ENCODE data around the gene ADGRG3.
"Not testable (repeated sequence)": the region's sequence is repeated elsewhere in the genome, so short reads cannot be mapped to it uniquely, and the experiment has no call there.

Gene ADGRG3

DNA sequence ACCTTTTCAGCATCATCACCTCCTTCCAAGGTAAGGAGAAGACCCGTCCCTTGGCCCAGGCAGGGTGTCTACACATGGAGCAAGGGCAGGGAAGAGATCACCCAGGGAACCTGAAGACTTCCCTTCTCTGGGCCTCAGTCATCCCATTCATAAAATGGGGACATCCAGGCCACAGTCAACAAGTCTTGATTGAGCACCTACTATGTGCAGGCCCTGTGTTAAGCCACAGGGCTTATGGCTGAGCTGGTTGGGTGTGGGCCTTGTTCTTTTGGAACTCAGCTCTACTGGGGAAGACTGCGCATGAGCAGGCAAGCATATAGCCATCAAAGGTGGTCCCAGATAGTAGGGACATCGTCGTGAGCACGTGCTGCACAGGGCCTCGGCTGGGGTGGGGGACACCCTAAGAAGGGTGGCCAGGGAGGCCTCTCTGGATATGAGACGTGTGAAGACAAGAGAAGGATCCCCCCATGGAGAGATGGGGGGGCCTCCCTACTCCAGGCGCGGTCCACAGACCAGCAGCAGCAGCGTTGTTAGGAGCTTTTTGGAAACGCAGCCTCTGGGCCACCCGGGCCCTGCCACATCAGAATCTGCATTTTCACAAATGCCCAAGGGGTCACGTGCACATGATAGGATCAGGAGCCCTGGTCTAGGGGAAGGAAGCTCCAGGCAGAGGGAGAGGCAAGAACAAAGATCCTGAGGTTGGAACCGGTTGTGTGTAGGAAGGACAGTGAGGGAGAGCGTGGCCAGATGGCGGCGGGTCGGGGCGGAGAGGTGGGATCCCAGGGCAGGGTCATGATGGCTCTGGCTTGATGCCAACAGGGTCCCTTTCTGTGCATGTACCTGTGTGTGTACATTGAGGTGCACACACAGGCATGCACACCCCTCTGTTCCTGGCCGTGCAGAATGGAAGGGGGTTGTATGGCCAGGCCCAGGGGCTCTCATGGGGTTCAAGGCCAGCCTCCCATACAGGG is 5.9 kb upstream of the ADGRG3 start:
- DNase-seq (ENCODE audit: low read depth in 2 of 3, low spot score in 1 of 3) = no peak

GRCh38 chr16:57663436-57663835 is 4.7 kb upstream of the ADGRG3 start:
- no peak for DNase-seq (ENCODE audit: low read depth in 2 of 3, low spot score in 1 of 3)

DNA sequence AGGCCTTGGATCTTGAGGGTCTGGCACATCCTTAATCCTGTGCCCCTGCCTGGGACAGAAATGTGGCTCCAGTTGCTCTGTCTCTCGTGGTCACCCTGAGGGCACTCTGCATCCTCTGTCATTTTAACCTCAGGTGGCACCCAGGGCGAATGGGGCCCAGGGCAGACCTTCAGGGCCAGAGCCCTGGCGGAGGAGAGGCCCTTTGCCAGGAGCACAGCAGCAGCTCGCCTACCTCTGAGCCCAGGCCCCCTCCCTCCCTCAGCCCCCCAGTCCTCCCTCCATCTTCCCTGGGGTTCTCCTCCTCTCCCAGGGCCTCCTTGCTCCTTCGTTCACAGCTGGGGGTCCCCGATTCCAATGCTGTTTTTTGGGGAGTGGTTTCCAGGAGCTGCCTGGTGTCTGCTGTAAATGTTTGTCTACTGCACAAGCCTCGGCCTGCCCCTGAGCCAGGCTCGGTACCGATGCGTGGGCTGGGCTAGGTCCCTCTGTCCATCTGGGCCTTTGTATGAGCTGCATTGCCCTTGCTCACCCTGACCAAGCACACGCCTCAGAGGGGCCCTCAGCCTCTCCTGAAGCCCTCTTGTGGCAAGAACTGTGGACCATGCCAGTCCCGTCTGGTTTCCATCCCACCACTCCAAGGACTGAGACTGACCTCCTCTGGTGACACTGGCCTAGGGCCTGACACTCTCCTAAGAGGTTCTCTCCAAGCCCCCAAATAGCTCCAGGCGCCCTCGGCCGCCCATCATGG is 4.0 kb upstream of the ADGRG3 start:
- no peak for DNase-seq (ENCODE audit: low read depth in 2 of 3, low spot score in 1 of 3)

- DNase-seq (ENCODE audit: low read depth in 2 of 3, low spot score in 1 of 3) = no peak
Observed at GRCh38 chr16:57664662-57665025, 3.5 kb upstream of the ADGRG3 start.

DNA sequence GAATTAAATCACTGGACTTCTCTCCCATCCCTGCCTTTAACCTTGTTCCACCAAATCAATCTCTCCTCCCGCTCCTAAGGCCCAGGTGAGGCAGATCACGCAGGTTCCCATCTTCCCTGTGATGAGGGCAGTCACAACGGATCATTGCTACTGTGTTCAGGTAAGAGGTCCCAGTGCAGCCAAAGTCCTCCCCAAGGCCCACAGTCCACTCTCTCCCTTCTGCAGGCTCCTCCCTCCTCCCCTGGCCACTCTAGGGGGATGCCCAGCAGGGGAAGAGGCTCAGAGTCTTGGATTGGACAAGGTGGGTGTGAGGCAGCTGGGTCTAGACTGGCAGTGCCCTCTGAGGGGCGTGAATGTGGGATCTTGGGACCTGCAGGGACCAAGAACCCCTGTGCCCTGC is 2.6 kb upstream of the ADGRG3 start:
- no peak for DNase-seq (ENCODE audit: low read depth in 2 of 3, low spot score in 1 of 3)

- no peak for DNase-seq (ENCODE audit: low read depth in 2 of 3, low spot score in 1 of 3)
Observed at GRCh38 chr16:57666353-57667047, 1.6 kb upstream of the ADGRG3 start.

DNA sequence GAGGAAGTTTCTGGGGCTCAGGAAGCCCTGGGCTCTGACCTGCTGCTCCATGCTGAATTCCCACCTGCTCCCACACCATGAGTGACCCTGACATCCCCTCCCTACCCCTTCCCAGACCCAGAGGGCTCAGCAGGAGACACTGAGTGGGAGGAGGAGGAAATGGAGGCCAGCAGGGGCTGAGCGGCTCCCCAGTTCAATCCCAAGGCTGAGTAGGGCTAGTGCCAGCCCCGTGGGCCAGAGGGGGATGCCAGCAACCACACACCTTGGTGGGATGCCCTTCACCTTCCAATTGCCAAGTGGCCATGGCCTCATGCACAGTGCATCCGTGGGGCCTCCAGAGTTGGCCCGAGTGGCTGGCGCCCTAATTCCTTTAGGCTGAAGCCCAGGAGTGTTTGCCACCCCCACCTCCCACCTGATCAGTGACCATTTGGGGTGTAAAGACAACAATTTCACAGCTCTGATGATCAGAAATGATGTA is 1.0 kb upstream of the ADGRG3 start:
- no peak for DNase-seq (ENCODE audit: low read depth in 2 of 3, low spot score in 1 of 3)

- DNase-seq (ENCODE audit: low read depth in 2 of 3, low spot score in 1 of 3) = no peak
Observed at GRCh38 chr16:57667526-57668262, 412 bp upstream of the ADGRG3 start.

- no peak for DNase-seq (ENCODE audit: low read depth in 2 of 3, low spot score in 1 of 3)
Observed at GRCh38 chr16:57668630-57669475, 747 bp downstream of the ADGRG3 start.

GRCh38 chr16:57669476-57670162 is 1.5 kb downstream of the ADGRG3 start:
- no peak for DNase-seq (ENCODE audit: low read depth in 2 of 3, low spot score in 1 of 3)

- no peak for DNase-seq (ENCODE audit: low read depth in 2 of 3, low spot score in 1 of 3)
Observed at GRCh38 chr16:57670196-57670595, 2.1 kb downstream of the ADGRG3 start.

DNA sequence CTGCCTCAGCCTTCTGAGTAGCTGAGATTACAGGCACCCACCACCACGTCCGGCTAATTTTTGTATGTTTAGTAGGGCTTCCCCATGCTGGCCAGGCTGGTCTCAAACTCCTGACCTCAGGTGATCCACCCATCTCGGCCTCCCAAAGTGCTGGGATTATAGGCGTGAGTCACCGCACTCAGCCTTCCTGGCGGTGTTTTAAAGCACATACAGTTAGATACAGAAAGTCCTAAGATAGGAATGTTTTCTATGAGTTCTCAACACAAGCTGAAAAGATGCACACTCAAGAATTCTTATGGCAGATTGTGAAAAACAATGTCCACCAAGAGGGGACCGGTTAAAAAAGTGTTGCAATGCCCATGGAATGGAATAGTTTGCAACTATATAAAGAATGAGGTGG is 3.3 kb downstream of the ADGRG3 start:
- DNase-seq (ENCODE audit: low read depth in 2 of 3, low spot score in 1 of 3) = not testable (repeated sequence)

- no peak for DNase-seq (ENCODE audit: low read depth in 2 of 3, low spot score in 1 of 3)
Observed at GRCh38 chr16:57672416-57672815, 4.3 kb downstream of the ADGRG3 start.

- no peak for DNase-seq (ENCODE audit: low read depth in 2 of 3, low spot score in 1 of 3)
Observed at GRCh38 chr16:57672824-57673223, 4.7 kb downstream of the ADGRG3 start.

DNA sequence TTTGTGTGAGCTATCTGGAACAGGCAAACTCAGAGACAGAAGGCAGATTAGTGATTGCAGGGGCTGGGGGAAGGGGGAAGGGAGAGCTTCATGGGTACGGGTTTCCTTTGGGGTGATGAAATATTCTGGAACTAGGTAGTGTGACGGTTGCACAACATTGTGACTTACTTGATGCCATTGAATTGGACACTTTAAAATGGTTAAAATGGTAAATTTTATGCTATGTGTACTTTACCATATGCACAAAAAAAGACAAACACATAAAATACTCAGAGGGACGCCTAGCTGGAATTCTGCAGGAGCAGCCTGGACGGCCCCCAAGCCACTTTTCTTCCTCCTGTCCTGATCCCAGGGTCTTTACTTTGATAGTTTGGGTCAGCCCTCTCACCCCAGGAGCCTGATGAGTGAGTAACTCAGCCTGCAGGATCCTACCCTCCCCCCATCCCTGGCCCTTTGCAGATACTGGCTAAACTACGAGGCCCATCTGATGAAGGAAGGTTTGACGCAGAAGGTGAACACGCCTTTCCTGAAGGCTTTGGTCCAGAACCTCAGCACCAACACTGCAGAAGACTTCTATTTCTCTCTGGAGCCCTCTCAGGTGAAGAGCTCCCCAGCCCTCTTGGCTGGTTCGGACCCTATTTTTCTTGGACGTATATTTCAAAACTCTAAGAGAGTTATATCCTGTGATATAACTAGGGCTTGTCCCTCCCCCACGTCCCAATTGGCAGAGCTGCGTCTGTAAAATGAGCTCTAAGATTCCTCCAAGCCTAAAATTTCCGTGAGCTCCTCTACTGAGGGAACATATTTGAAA is 7.8 kb downstream of the ADGRG3 start:
- no peak for DNase-seq (ENCODE audit: low read depth in 2 of 3, low spot score in 1 of 3)

DNA sequence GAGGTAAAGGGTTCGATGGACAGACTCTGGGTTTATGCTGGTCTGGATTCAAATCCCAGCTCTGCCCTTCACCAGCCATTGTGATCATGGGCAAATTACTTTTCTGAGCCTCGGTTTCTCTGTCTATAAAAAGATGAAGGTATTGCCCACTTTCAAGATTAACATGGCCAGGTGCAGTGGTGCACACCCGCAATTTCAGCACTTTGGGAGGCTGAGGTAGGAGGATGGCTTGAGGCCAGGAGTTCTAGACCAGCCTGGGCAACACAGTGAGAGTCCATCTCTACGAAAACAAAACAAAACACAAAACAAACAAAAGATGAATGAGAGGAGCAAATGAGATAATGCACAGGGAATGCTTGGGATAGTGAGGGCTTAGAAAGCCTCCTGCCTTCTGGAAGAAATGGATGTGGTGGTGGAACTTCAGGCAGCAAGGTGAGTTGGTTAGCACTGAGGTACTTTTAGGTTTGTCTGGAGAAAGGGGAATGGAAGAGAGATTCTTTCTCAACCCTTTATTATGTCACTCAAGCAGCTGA is 8.5 kb downstream of the ADGRG3 start:
- DNase-seq (ENCODE audit: low read depth in 2 of 3, low spot score in 1 of 3) = no peak

DNA sequence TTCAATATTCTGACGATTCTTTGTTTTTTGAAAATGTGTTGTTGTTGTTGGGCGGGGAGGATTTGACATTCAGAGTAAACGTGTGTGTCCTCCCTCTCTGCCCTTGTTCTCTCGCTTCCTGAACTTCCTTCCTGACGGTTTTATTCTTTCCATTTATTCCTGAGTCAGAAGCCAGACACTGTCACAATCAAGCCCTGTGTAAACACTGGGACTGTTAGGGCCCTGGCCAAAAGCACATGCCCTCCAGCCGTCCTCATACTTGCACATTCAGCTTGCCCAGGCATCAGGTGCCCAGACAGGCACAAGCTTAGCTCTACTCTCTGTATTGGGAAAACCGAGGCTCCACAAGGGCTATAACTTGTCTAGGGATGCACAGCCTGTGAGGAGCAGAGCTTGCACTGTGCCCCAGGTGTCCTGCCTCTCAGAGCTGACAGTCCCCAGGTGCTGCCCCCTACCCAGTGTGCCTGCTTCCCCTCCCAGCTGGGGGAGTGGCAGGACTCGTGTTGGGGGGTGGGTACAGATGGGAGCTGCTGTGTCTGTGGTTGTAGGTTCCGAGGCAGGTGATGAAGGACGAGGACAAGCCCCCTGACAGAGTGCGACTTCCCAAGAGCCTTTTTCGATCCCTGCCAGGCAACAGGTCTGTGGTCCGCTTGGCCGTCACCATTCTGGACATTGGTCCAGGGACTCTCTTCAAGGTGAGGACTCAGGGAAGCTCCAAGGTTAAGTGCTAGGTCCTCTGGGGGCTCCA is 9.7 kb downstream of the ADGRG3 start:
- no peak for DNase-seq (ENCODE audit: low read depth in 2 of 3, low spot score in 1 of 3)

DNA sequence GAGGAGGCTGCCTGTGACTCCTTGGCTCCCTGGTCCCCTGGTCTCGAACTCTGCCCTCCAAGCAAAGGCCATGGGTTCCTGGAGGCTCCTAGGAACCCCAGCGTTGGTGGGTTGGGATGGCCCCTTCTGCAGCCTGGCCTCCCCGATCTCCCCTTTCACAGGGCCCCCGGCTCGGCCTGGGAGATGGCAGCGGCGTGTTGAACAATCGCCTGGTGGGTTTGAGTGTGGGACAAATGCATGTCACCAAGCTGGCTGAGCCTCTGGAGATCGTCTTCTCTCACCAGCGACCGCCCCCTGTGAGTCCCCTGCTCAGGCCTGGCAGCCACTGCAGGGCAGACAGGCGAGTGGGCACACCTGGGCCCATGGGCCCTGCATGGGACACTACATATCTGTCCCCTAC is 10.9 kb downstream of the ADGRG3 start:
- no peak for DNase-seq (ENCODE audit: low read depth in 2 of 3, low spot score in 1 of 3)
